Activated T-cell treated with anti-CD3 and anti-CD28 coated beads for 24 hours (primary cell): ENCODE data around the gene TRAPPC2.

Experiments
- DNase-seq: peaks from one replicate; pipeline ENCODE4 v3.0.0-alpha.2; 2020; ENCODE audit warnings: low read depth

The TRAPPC2 gene

GRCh38 chrX:13734278-13735172 is at the start of gene TRAPPC2, which contains the start of gene OFD1:
Gene TRAPPC2 (minus strand): TSS chrX:13734620. CDS start chrX:13719963, 14,657 bp downstream.
Gene OFD1 (plus strand): TSS chrX:13734748. CDS start chrX:13735072, 324 bp downstream.
- DNase-seq: peak; percentile 79

- DNase-seq: no peak
Observed at GRCh38 chrX:13780868-13781427, 46.5 kb upstream of the TRAPPC2 start.

GRCh38 chrX:13778916-13779315 is 44.5 kb upstream of the TRAPPC2 start:
- DNase-seq: no peak

- no peak for DNase-seq
Observed at GRCh38 chrX:13776387-13776786, 42.0 kb upstream of the TRAPPC2 start.

- DNase-seq: no peak
Observed at GRCh38 chrX:13775837-13776236, 41.4 kb upstream of the TRAPPC2 start.

- no peak for DNase-seq
Observed at GRCh38 chrX:13774696-13775095, 40.3 kb upstream of the TRAPPC2 start.

- no peak for DNase-seq
Observed at GRCh38 chrX:13770013-13770535, 35.7 kb upstream of the TRAPPC2 start.

- DNase-seq: no peak
Observed at GRCh38 chrX:13768939-13769338, 34.5 kb upstream of the TRAPPC2 start.

GRCh38 chrX:13764765-13765164 is 30.3 kb upstream of the TRAPPC2 start:
- no peak for DNase-seq

- DNase-seq: no peak
Observed at GRCh38 chrX:13764281-13764680, 29.9 kb upstream of the TRAPPC2 start.

- no peak for DNase-seq
Observed at GRCh38 chrX:13763489-13763888, 29.1 kb upstream of the TRAPPC2 start.

GRCh38 chrX:13761606-13762414 is 27.4 kb upstream of the TRAPPC2 start:
- DNase-seq: no peak

- DNase-seq: no peak
Observed at GRCh38 chrX:13760426-13760825, 26.0 kb upstream of the TRAPPC2 start.

GRCh38 chrX:13759152-13759718 is 24.8 kb upstream of the TRAPPC2 start:
- no peak for DNase-seq

GRCh38 chrX:13756381-13756780 is 22.0 kb upstream of the TRAPPC2 start:
- DNase-seq: no peak

- DNase-seq: no peak
Observed at GRCh38 chrX:13755254-13755653, 20.8 kb upstream of the TRAPPC2 start.

- DNase-seq: no peak
Observed at GRCh38 chrX:13754765-13755164, 20.3 kb upstream of the TRAPPC2 start.

GRCh38 chrX:13752646-13753045 is 18.2 kb upstream of the TRAPPC2 start:
- no peak for DNase-seq

- DNase-seq: no peak
Observed at GRCh38 chrX:13752141-13752540, 17.7 kb upstream of the TRAPPC2 start.

- DNase-seq: no peak
Observed at GRCh38 chrX:13750812-13751211, 16.4 kb upstream of the TRAPPC2 start.

GRCh38 chrX:13750204-13750603 is 15.8 kb upstream of the TRAPPC2 start:
- no peak for DNase-seq

- DNase-seq: no peak
Observed at GRCh38 chrX:13748486-13748885, 14.1 kb upstream of the TRAPPC2 start.
